ENCODE measurements around the gene ELFN2.

Gene ELFN2

GRCh38 chr22:37378642-37379058 is 48.6 kb downstream of the ELFN2 start:
- DNase-seq, result no peak

GRCh38 chr22:37377927-37378326 is 49.4 kb downstream of the ELFN2 start:
- no peak for DNase-seq

GRCh38 chr22:37377138-37377537 is 50.1 kb downstream of the ELFN2 start:
- DNase-seq, result no peak

- DNase-seq, result no peak
Measured at GRCh38 chr22:37376643-37377042, 50.6 kb downstream of the ELFN2 start.

- no peak for DNase-seq
Measured at GRCh38 chr22:37375801-37376200, 51.5 kb downstream of the ELFN2 start.

GRCh38 chr22:37374571-37374970 is 52.7 kb downstream of the ELFN2 start:
- no peak for DNase-seq

GRCh38 chr22:37373451-37373850 is 53.8 kb downstream of the ELFN2 start:
- DNase-seq, result no peak

GRCh38 chr22:37371911-37372310 is 55.4 kb downstream of the ELFN2 start:
- DNase-seq, result no peak

GRCh38 chr22:37371491-37371890 is 55.8 kb downstream of the ELFN2 start:
- no peak for DNase-seq

- no peak for DNase-seq
Measured at GRCh38 chr22:37370306-37370979, 56.8 kb downstream of the ELFN2 start.

GRCh38 chr22:37369483-37369882 is 57.8 kb downstream of the ELFN2 start:
- no peak for DNase-seq

GRCh38 chr22:37368058-37368457 is 59.2 kb downstream of the ELFN2 start:
- DNase-seq, result no peak

GRCh38 chr22:37366601-37367000 is 60.7 kb downstream of the ELFN2 start:
- DNase-seq, result no peak

- DNase-seq, result no peak
Measured at GRCh38 chr22:37365950-37366349, 61.3 kb downstream of the ELFN2 start.

- no peak for DNase-seq
Measured at GRCh38 chr22:37363261-37363992, 63.9 kb downstream of the ELFN2 start.

GRCh38 chr22:37362621-37363020 is 64.7 kb downstream of the ELFN2 start:
- no peak for DNase-seq

GRCh38 chr22:37358917-37359316 is 68.4 kb downstream of the ELFN2 start:
- no peak for DNase-seq

GRCh38 chr22:37358386-37358785 is 68.9 kb downstream of the ELFN2 start:
- DNase-seq, result no peak

- DNase-seq, result no peak
Measured at GRCh38 chr22:37357446-37358075, 69.7 kb downstream of the ELFN2 start.

- no peak for DNase-seq
Measured at GRCh38 chr22:37356922-37357321, 70.4 kb downstream of the ELFN2 start.

GRCh38 chr22:37355174-37355573 is 72.1 kb downstream of the ELFN2 start:
- no peak for DNase-seq

- no peak for DNase-seq
Measured at GRCh38 chr22:37354670-37355069, 72.6 kb downstream of the ELFN2 start.

- DNase-seq, result no peak
Measured at GRCh38 chr22:37354261-37354660, 73.0 kb downstream of the ELFN2 start.

- DNase-seq, result no peak
Measured at GRCh38 chr22:37353839-37354238, 73.4 kb downstream of the ELFN2 start.

All from cerebellar nuclear complex (tissue), 1 donor.